ENCODE results near the gene EHBP1L1.

The EHBP1L1 gene

GRCh38 chr11:65639623-65640482 is 64.0 kb downstream of the EHBP1L1 start:
- TF ChIP-seq, protein P1, sequence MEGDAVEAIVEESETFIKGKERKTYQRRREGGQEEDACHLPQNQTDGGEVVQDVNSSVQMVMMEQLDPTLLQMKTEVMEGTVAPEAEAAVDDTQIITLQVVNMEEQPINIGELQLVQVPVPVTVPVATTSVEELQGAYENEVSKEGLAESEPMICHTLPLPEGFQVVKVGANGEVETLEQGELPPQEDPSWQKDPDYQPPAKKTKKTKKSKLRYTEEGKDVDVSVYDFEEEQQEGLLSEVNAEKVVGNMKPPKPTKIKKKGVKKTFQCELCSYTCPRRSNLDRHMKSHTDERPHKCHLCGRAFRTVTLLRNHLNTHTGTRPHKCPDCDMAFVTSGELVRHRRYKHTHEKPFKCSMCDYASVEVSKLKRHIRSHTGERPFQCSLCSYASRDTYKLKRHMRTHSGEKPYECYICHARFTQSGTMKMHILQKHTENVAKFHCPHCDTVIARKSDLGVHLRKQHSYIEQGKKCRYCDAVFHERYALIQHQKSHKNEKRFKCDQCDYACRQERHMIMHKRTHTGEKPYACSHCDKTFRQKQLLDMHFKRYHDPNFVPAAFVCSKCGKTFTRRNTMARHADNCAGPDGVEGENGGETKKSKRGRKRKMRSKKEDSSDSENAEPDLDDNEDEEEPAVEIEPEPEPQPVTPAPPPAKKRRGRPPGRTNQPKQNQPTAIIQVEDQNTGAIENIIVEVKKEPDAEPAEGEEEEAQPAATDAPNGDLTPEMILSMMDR (IDR thresholded peaks at IDR 0.05), result no peak
- peak overlapping the region; percentile 96 for H3K4me3 ChIP-seq
- H3K27ac ChIP-seq, result peak overlapping the region; percentile 2 to 97
- no peak for DNase-seq (ENCODE audit: low spot score)

DNA sequence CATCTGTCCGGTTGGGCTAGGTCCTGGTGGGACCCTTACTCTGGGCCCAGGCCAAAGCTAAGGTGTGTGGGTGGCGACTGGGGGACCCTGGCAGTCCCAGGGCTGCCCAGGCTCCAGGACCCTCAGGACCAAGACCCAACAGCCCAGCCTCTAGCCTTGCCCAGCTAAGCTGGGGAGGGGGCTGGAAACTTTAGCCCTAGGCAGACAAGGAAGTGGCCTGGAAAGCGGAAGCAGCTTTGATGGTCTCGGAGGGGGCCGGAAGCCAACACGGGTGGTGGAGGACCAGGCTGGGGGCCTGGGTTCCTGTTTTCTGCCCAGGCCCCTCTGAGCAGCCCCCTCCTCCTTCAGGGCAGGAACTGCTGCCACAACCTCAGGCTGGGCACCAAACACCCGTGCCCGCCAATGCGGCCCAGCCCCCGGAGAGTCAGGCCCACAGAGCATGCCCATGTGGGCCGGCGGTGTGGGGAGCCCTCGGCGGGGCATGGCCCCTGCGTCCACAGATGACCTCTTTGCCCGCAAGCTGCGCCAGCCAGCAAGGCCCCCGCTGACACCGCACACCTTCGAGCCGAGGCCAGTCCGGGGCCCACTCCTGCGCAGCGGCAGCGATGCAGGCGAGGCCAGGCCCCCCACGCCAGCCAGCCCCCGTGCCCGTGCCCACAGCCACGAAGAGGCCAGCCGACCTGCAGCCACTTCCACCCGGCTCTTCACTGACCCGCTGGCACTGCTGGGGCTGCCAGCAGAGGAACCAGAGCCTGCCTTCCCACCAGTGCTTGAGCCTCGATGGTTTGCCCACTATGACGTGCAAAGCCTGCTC is 64.8 kb downstream of the EHBP1L1 start:
- peak overlapping the region; percentile 96 for H3K4me3 ChIP-seq

GRCh38 chr11:65641297-65642013 is 65.6 kb downstream of the EHBP1L1 start:
- Histone ChIP-seq H3K27ac (peak overlapping the region in 1 of 2 donors; percentile 97), H3K4me3 (peak overlapping the region; percentile 96)
- no peak for DNase-seq (ENCODE audit: low spot score)
- TF ChIP-seq, protein P1 (IDR thresholded peaks at IDR 0.05), result no peak

More for the DNA sequence above, 64.8 kb downstream of the EHBP1L1 start:
- no peak for DNase-seq (ENCODE audit: low spot score)
- TF ChIP-seq, protein P1 (IDR thresholded peaks at IDR 0.05), result no peak
- H3K27ac ChIP-seq, result peak overlapping the region; percentile 2 to 97
